Measurements from ENCODE around the gene PPRC1. TPM values are rescaled to one million over a fixed set of nuclear protein-coding genes. Genes with fewer than 3 reads are reported as not detected.

PPRC1 gene
- total and polyA plus RNA-seq, 2 experiments from 2014 or later, result 43.2 to 67.5 TPM

DNA sequence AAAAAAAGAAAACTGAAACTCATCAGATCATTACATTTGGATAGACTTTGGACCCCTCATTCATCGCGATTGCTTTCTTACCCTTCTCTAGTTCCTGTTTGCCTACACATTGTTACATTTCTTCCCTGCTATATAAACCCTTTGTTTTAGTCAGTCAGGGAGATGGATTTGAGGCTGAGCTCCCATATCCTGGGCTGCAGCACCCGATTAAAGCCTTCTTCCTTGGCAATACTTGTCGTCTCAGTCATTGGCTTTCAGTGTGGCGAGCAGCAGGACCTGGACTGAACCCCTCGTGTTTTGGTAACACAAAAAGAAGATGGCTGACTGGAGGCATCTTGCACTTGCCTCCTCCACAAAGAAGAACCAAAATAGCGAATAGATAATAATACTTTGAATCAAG lies 59.1 kb downstream of the PPRC1 start (continued):
- TF ChIP-seq, protein P1, sequence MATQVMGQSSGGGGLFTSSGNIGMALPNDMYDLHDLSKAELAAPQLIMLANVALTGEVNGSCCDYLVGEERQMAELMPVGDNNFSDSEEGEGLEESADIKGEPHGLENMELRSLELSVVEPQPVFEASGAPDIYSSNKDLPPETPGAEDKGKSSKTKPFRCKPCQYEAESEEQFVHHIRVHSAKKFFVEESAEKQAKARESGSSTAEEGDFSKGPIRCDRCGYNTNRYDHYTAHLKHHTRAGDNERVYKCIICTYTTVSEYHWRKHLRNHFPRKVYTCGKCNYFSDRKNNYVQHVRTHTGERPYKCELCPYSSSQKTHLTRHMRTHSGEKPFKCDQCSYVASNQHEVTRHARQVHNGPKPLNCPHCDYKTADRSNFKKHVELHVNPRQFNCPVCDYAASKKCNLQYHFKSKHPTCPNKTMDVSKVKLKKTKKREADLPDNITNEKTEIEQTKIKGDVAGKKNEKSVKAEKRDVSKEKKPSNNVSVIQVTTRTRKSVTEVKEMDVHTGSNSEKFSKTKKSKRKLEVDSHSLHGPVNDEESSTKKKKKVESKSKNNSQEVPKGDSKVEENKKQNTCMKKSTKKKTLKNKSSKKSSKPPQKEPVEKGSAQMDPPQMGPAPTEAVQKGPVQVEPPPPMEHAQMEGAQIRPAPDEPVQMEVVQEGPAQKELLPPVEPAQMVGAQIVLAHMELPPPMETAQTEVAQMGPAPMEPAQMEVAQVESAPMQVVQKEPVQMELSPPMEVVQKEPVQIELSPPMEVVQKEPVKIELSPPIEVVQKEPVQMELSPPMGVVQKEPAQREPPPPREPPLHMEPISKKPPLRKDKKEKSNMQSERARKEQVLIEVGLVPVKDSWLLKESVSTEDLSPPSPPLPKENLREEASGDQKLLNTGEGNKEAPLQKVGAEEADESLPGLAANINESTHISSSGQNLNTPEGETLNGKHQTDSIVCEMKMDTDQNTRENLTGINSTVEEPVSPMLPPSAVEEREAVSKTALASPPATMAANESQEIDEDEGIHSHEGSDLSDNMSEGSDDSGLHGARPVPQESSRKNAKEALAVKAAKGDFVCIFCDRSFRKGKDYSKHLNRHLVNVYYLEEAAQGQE (IDR thresholded peaks at IDR 0.05; ENCODE audit: unreplicated experiment), result no peak

DNA sequence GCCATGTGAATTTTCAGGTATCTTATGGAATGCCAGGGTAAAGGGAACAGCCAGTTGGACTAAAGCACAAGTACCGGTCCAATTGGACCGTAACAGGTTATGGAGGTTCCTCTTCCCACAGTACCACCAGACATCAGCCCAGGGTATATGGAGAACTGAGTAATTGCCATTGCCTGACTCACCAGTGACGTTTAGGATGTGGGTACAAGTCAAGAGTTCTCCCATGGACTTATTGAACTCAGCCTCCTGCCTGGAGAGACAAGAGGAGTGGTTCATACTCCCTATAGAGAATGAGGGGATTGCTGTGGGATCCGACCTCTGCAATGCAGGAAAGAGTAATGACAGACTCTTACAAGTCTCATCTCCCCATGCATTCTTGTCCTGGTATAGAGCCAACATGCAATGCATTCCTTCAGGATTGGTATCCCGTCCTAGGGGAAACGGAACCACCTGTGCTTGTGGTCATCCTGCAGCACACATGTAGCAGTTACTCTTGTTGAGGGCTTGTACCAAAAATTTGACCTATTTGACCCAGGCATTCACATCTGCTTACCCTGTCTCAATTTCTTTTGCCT lies 62.5 kb downstream of the PPRC1 start:
- H3K4me2 ChIP-seq, result no peak overlapping the region
- no peaks in the 10 kb centered on the region for H3K27me3 Mint-ChIP-seq (ENCODE audit: insufficient read depth, low read depth, poor library complexity)
- DNase-seq (ENCODE audit: low spot score), result no peak
- H3K9me2 ChIP-seq (ENCODE audit: insufficient read depth), result no peaks in the 10 kb centered on the region
- no peak overlapping the region for H3K27ac Mint-ChIP-seq
- TF ChIP-seq ZNF114 (CRISPR knock-in tag; IDR thresholded peaks at IDR 0.05) (no peak), JUNB (IDR thresholded peaks at IDR 0.05; ENCODE audit: unreplicated experiment) (no peak), CTCF (conservative IDR thresholded peaks at IDR 0.05; ENCODE audit: low read depth in 2 of 2) (no peak)
- TF ChIP-seq, protein P2, sequence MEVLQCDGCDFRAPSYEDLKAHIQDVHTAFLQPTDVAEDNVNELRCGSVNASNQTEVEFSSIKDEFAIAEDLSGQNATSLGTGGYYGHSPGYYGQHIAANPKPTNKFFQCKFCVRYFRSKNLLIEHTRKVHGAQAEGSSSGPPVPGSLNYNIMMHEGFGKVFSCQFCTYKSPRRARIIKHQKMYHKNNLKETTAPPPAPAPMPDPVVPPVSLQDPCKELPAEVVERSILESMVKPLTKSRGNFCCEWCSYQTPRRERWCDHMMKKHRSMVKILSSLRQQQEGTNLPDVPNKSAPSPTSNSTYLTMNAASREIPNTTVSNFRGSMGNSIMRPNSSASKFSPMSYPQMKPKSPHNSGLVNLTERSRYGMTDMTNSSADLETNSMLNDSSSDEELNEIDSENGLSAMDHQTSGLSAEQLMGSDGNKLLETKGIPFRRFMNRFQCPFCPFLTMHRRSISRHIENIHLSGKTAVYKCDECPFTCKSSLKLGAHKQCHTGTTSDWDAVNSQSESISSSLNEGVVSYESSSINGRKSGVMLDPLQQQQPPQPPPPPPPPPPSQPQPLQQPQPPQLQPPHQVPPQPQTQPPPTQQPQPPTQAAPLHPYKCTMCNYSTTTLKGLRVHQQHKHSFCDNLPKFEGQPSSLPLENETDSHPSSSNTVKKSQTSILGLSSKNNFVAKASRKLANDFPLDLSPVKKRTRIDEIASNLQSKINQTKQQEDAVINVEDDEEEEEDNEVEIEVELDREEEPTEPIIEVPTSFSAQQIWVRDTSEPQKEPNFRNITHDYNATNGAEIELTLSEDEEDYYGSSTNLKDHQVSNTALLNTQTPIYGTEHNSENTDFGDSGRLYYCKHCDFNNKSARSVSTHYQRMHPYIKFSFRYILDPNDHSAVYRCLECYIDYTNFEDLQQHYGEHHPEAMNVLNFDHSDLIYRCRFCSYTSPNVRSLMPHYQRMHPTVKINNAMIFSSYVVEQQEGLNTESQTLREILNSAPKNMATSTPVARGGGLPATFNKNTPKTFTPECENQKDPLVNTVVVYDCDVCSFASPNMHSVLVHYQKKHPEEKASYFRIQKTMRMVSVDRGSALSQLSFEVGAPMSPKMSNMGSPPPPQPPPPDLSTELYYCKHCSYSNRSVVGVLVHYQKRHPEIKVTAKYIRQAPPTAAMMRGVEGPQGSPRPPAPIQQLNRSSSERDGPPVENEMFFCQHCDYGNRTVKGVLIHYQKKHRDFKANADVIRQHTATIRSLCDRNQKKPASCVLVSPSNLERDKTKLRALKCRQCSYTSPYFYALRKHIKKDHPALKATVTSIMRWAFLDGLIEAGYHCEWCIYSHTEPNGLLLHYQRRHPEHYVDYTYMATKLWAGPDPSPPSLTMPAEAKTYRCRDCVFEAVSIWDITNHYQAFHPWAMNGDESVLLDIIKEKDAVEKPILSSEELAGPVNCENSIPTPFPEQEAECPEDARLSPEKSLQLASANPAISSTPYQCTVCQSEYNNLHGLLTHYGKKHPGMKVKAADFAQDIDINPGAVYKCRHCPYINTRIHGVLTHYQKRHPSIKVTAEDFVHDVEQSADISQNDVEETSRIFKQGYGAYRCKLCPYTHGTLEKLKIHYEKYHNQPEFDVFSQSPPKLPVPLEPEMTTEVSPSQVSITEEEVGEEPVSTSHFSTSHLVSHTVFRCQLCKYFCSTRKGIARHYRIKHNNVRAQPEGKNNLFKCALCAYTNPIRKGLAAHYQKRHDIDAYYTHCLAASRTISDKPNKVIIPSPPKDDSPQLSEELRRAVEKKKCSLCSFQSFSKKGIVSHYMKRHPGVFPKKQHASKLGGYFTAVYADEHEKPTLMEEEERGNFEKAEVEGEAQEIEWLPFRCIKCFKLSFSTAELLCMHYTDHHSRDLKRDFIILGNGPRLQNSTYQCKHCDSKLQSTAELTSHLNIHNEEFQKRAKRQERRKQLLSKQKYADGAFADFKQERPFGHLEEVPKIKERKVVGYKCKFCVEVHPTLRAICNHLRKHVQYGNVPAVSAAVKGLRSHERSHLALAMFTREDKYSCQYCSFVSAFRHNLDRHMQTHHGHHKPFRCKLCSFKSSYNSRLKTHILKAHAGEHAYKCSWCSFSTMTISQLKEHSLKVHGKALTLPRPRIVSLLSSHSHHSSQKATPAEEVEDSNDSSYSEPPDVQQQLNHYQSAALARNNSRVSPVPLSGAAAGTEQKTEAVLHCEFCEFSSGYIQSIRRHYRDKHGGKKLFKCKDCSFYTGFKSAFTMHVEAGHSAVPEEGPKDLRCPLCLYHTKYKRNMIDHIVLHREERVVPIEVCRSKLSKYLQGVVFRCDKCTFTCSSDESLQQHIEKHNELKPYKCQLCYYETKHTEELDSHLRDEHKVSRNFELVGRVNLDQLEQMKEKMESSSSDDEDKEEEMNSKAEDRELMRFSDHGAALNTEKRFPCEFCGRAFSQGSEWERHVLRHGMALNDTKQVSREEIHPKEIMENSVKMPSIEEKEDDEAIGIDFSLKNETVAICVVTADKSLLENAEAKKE (CRISPR knock-in tag; IDR thresholded peaks at IDR 0.05), result no peak
- peaks cover 6% of the 10 kb centered on the region; the same call in 1 of the 3 replicates for H3K36me3 Mint-ChIP-seq (ENCODE audit: low read depth)
- no peaks in the 10 kb centered on the region for H3F3A ChIP-seq (replicated peaks; ENCODE audit: low read depth)
- peaks cover 50% of the 10 kb centered on the region for H3K9me3 Mint-ChIP-seq
- no peaks in the 10 kb centered on the region for H4K20me1 ChIP-seq (replicated peaks; ENCODE audit: insufficient read depth)
- no peaks in the 10 kb centered on the region for H3K4me1 Mint-ChIP-seq
- ATAC-seq, result no peak
- H2AFZ ChIP-seq, result no peak overlapping the region
- no peak overlapping the region for H3K4me3 ChIP-seq
- no peaks in the 10 kb centered on the region for H3K4me1 ChIP-seq (ENCODE audit: insufficient read depth)
- no peaks in the 10 kb centered on the region for H3K79me2 ChIP-seq (replicated peaks; ENCODE audit: insufficient read depth)
- no peaks in the 10 kb centered on the region for H3K27me3 ChIP-seq (ENCODE audit: insufficient read depth)
- H3K36me3 ChIP-seq (ENCODE audit: insufficient read depth), result no peaks in the 10 kb centered on the region
- H3K4me3 Mint-ChIP-seq, result no peak overlapping the region
- H3K27ac ChIP-seq (ENCODE audit: low read depth), result no peak overlapping the region
